Trophoblast cell (in vitro differentiated cells and primary cell): Measurements from ENCODE around the gene DCUN1D5.

ENCODE experiments used
- DNase-seq, 2 donors: peaks; one replicate each; pipeline ENCODE4 v3.0.0-alpha.2; 2016
- H2AFZ ChIP-seq: 2 replicates; pipeline ENCODE4 v1.6.1; 2013; ENCODE audit warnings: low read length, moderate library complexity, mild to moderate bottlenecking; ENCODE audit not compliant: insufficient read depth, poor library complexity
- H2AK5ac ChIP-seq: 2 replicates; pipeline ENCODE4 v1.6.1; 2013; ENCODE audit warnings: mild to moderate bottlenecking, low read length
- H2BK120ac ChIP-seq: 2 replicates; pipeline ENCODE4 v1.6.1; 2013; ENCODE audit warnings: low read length, mild to moderate bottlenecking, moderate library complexity; ENCODE audit not compliant: insufficient read depth, poor library complexity
- H2BK12ac ChIP-seq: 2 replicates; pipeline ENCODE4 v1.6.1; 2013; ENCODE audit warnings: mild to moderate bottlenecking, low read length, moderate library complexity
- H2BK5ac ChIP-seq: 2 replicates; pipeline ENCODE4 v1.6.1; 2013; ENCODE audit warnings: low read length, low read depth, moderate library complexity, mild to moderate bottlenecking; ENCODE audit not compliant: poor library complexity
- H3K14ac ChIP-seq: 2 replicates; pipeline ENCODE4 v1.6.1; 2013; ENCODE audit warnings: mild to moderate bottlenecking, low read length
- H3K18ac ChIP-seq: 2 replicates; pipeline ENCODE4 v1.6.1; 2013; ENCODE audit warnings: mild to moderate bottlenecking, low read length
- H3K23ac ChIP-seq: 2 replicates; pipeline ENCODE4 v1.6.1; 2013; ENCODE audit warnings: low read length
- H3K27ac ChIP-seq: 2 replicates; pipeline ENCODE4 v1.5.1; 2013; ENCODE audit warnings: low read depth, mild to moderate bottlenecking, inconsistent platforms, low read length, moderate library complexity
- H3K27me3 ChIP-seq: 2 replicates; pipeline ENCODE4 v1.6.1; 2013; ENCODE audit warnings: inconsistent platforms, mild to moderate bottlenecking, low read length, moderate library complexity; ENCODE audit not compliant: insufficient read depth
- H3K36me3 ChIP-seq, 2 experiments: 1 replicate in 1 of 2; 2 replicates in 1 of 2; pipeline ENCODE4 v1.6.1; 2013; ENCODE audit warnings: low read length in 2 of 2, mild to moderate bottlenecking in 2 of 2, moderate library complexity in 1 of 2; ENCODE audit not compliant: insufficient read depth in 2 of 2, control insufficient read depth in 1 of 2
- H3K4ac ChIP-seq: 2 replicates; pipeline ENCODE4 v1.6.1; 2013; ENCODE audit warnings: low read depth, mild to moderate bottlenecking, low read length, moderate library complexity
- H3K4me1 ChIP-seq, 2 experiments: 1 replicate in 1 of 2; 2 replicates in 1 of 2; pipeline ENCODE4 v1.6.1; 2013; ENCODE audit warnings: low read length in 2 of 2, mild to moderate bottlenecking in 2 of 2, moderate library complexity in 1 of 2; ENCODE audit not compliant: insufficient read depth in 2 of 2, control insufficient read depth in 1 of 2
- H3K4me2 ChIP-seq: 2 replicates; pipeline ENCODE4 v1.6.1; 2013; ENCODE audit warnings: inconsistent platforms, mild to moderate bottlenecking, low read length, moderate library complexity
- H3K4me3 ChIP-seq: 2 replicates; pipeline ENCODE4 v1.5.1; 2013; ENCODE audit warnings: mild to moderate bottlenecking, low read depth, low read length, inconsistent platforms
- H3K79me1 ChIP-seq: one replicate; pipeline ENCODE4 v1.6.1; 2013; ENCODE audit warnings: low read length
- H3K79me2 ChIP-seq: 2 replicates; pipeline ENCODE4 v1.6.1; 2013; ENCODE audit warnings: low read length, mild to moderate bottlenecking; ENCODE audit not compliant: control insufficient read depth, insufficient read depth, poor library complexity
- H3K9ac ChIP-seq: 2 replicates; pipeline ENCODE4 v1.6.1; 2013; ENCODE audit warnings: mild to moderate bottlenecking, low read length
- H3K9me3 ChIP-seq: 2 replicates; pipeline ENCODE4 v1.6.1; 2013; ENCODE audit warnings: low read depth, mild to moderate bottlenecking, control low read depth, inconsistent platforms, low read length; ENCODE audit not compliant: insufficient read depth
- H4K12ac ChIP-seq: 2 replicates; pipeline ENCODE4 v1.6.1; 2013; ENCODE audit warnings: low read depth, mild to moderate bottlenecking, low read length, moderate library complexity
- H4K8ac ChIP-seq: 2 replicates; pipeline ENCODE4 v1.6.1; 2013; ENCODE audit warnings: low read depth, mild to moderate bottlenecking, low read length, moderate library complexity
- H4K91ac ChIP-seq: one replicate; pipeline ENCODE4 v1.6.1; 2013; ENCODE audit warnings: low read depth, mild to moderate bottlenecking, low read length, moderate library complexity
- WGBS: extraction: QIAGEN DNeasy Blood & Tissue Kit; methylation state at CpG from one replicate; pipeline ENCODE4 v1.1.7; 2013; ENCODE audit warnings: missing lambda C conversion rate; ENCODE audit not compliant: insufficient read length, insufficient coverage; ENCODE audit errors: extremely low coverage; 5-methylcytosine and 5-hydroxymethylcytosine counted together

DCUN1D5 gene

GRCh38 chr11:103035791-103036434 lies 56.0 kb downstream of the DCUN1D5 start:
- no peaks in the 10 kb centered on the region for H3K79me1 ChIP-seq
- H2BK5ac ChIP-seq = no peak overlapping the region
- no peaks in the 10 kb centered on the region for H3K27me3 ChIP-seq
- no peak overlapping the region for H2BK12ac ChIP-seq
- H3K14ac ChIP-seq = no peak overlapping the region
- H4K91ac ChIP-seq = no peak overlapping the region
- no peaks in the 10 kb centered on the region for H3K79me2 ChIP-seq
- no peak overlapping the region for H3K27ac ChIP-seq
- DNase-seq = peak; percentile 46 to 92
- H4K12ac ChIP-seq = no peak overlapping the region
- H3K9ac ChIP-seq = no peak overlapping the region
- H3K36me3 ChIP-seq = no peaks in the 10 kb centered on the region
- H3K23ac ChIP-seq = no peak overlapping the region
- H3K18ac ChIP-seq = no peak overlapping the region
- H2AK5ac ChIP-seq = no peak overlapping the region
- H4K8ac ChIP-seq = no peak overlapping the region
- H3K4me1 ChIP-seq = no peaks in the 10 kb centered on the region
- no peak overlapping the region for H2BK120ac ChIP-seq
- no peak overlapping the region for H3K4me2 ChIP-seq
- H3K4me3 ChIP-seq = no peak overlapping the region
- no peak overlapping the region for H2AFZ ChIP-seq
- H3K4ac ChIP-seq = no peak overlapping the region
- no peaks in the 10 kb centered on the region for H3K9me3 ChIP-seq
- no CpG with 5 or more reads among the region's 4 CpGs for WGBS

GRCh38 chr11:103035216-103035615 lies 56.7 kb downstream of the DCUN1D5 start:
- H3K4ac ChIP-seq = no peak overlapping the region
- H3K79me2 ChIP-seq = no peaks in the 10 kb centered on the region
- H3K9ac ChIP-seq = no peak overlapping the region
- no peak overlapping the region for H3K4me3 ChIP-seq
- no peak overlapping the region for H2BK120ac ChIP-seq
- H4K91ac ChIP-seq = no peak overlapping the region
- H3K23ac ChIP-seq = no peak overlapping the region
- H2AFZ ChIP-seq = no peak overlapping the region
- no peak overlapping the region for H4K8ac ChIP-seq
- no peaks in the 10 kb centered on the region for H3K27me3 ChIP-seq
- no peaks in the 10 kb centered on the region for H3K9me3 ChIP-seq
- no peak overlapping the region for H2AK5ac ChIP-seq
- H3K4me1 ChIP-seq = no peaks in the 10 kb centered on the region
- DNase-seq = no peak
- H3K4me2 ChIP-seq = no peak overlapping the region
- H2BK5ac ChIP-seq = no peak overlapping the region
- H3K36me3 ChIP-seq = no peaks in the 10 kb centered on the region
- no peaks in the 10 kb centered on the region for H3K79me1 ChIP-seq
- no peak overlapping the region for H2BK12ac ChIP-seq
- no peak overlapping the region for H3K14ac ChIP-seq
- H3K27ac ChIP-seq = no peak overlapping the region
- no peak overlapping the region for H4K12ac ChIP-seq
- H3K18ac ChIP-seq = no peak overlapping the region

GRCh38 chr11:103031834-103032233 lies 60.1 kb downstream of the DCUN1D5 start:
- Histone ChIP-seq H3K9ac (no peak overlapping the region), H3K79me1 (no peaks in the 10 kb centered on the region), H2BK5ac (no peak overlapping the region), H3K36me3 (no peaks in the 10 kb centered on the region), H3K9me3 (no peaks in the 10 kb centered on the region), H2AK5ac (no peak overlapping the region), H3K27me3 (no peaks in the 10 kb centered on the region), H2AFZ (no peak overlapping the region), H3K18ac (no peak overlapping the region), H3K79me2 (no peaks in the 10 kb centered on the region), H4K91ac (no peak overlapping the region), H3K23ac (no peak overlapping the region), H2BK120ac (no peak overlapping the region), H3K4ac (no peak overlapping the region), H4K8ac (no peak overlapping the region), H3K4me2 (no peak overlapping the region), H3K4me3 (no peak overlapping the region), H4K12ac (no peak overlapping the region), H3K14ac (no peak overlapping the region), H3K4me1 (no peaks in the 10 kb centered on the region), H3K27ac (no peak overlapping the region), H2BK12ac (no peak overlapping the region)
- no CpG with 5 or more reads among the region's 2 CpGs for whole genome bisulfite sequencing
- no peak for DNase-seq

- no peaks in the 10 kb centered on the region for H3K9me3 ChIP-seq
- no peaks in the 10 kb centered on the region for H3K4me1 ChIP-seq
- no peaks in the 10 kb centered on the region for H3K79me1 ChIP-seq
- no peak overlapping the region for H4K91ac ChIP-seq
- no CpG with 5 or more reads among the region's 2 CpGs for WGBS
- H2BK12ac ChIP-seq = no peak overlapping the region
- H3K9ac ChIP-seq = no peak overlapping the region
- no peak overlapping the region for H4K8ac ChIP-seq
- no peak overlapping the region for H3K23ac ChIP-seq
- no peak overlapping the region for H3K4me2 ChIP-seq
- no peak overlapping the region for H4K12ac ChIP-seq
- H3K36me3 ChIP-seq = no peaks in the 10 kb centered on the region
- H3K79me2 ChIP-seq = no peaks in the 10 kb centered on the region
- no peak overlapping the region for H3K4me3 ChIP-seq
- H2BK5ac ChIP-seq = no peak overlapping the region
- no peak overlapping the region for H2BK120ac ChIP-seq
- no peaks in the 10 kb centered on the region for H3K27me3 ChIP-seq
- no peak overlapping the region for H2AK5ac ChIP-seq
- DNase-seq = no peak
- H2AFZ ChIP-seq = no peak overlapping the region
- no peak overlapping the region for H3K14ac ChIP-seq
- no peak overlapping the region for H3K27ac ChIP-seq
- no peak overlapping the region for H3K18ac ChIP-seq
- no peak overlapping the region for H3K4ac ChIP-seq
These were observed 62.6 kb downstream of the DCUN1D5 start for GRCh38 chr11:103029401-103029800.
